Common myeloid progenitor, CD34-positive (primary cell): Measurements from ENCODE around the gene TRNAU1AP.
"Not testable (repeated sequence)": the region's sequence is repeated elsewhere in the genome, so short reads cannot be mapped to it uniquely, and the experiment has no call there.

ENCODE experiments used
- CTCF ChIA-PET: fragments of 350-600 bp; sonication (Branson Sonifier 250); formaldehyde crosslinking; loops from one replicate; lab custom pipeline; 2021; ENCODE audit warnings: antibody characterized with exemption; lab: Charles Lee
- POLR2A ChIA-PET: fragments of 350-600 bp; sonication (Branson Sonifier 250); formaldehyde crosslinking; loops from one replicate; lab custom pipeline; 2021; ENCODE audit warnings: antibody characterized with exemption; lab: Charles Lee
- DNase-seq, 3 donors: peaks; one replicate each; pipeline versions ENCODE4 v3.0.0 to v3.0.0-alpha.2; 2013
- H3K27ac ChIP-seq, 2 experiments: 1 replicate in 1 of 2; 2 replicates in 1 of 2; pipeline ENCODE4 v1.7.0; 2013; ENCODE audit warnings: inconsistent platforms in 2 of 2, low read length in 2 of 2, mild to moderate bottlenecking in 2 of 2, low read depth in 1 of 2, moderate library complexity in 1 of 2; ENCODE audit not compliant: severe bottlenecking in 2 of 2, insufficient read depth in 1 of 2, poor library complexity in 1 of 2
- H3K27me3 ChIP-seq, 5 experiments: replicated peaks in 2 of 5; 1 replicate in 3 of 5; 2 replicates in 2 of 5; pipeline versions ENCODE4 v1.6.1 to v1.7.0; 2013; ENCODE audit warnings: low read length in 4 of 5, mild to moderate bottlenecking in 2 of 5, moderate library complexity in 2 of 5, inconsistent platforms in 1 of 5; ENCODE audit not compliant: insufficient read depth in 5 of 5, control insufficient read depth in 4 of 5
- H3K36me3 ChIP-seq, 4 experiments: 1 replicate in 2 of 4; 2 replicates in 2 of 4; pipeline versions ENCODE4 v1.6.1 to v1.7.0; 2013; ENCODE audit warnings: low read length in 3 of 4, control low read depth in 1 of 4, mild to moderate bottlenecking in 1 of 4; ENCODE audit not compliant: control insufficient read depth in 4 of 4, insufficient read depth in 4 of 4
- H3K4me1 ChIP-seq, 4 experiments: 1 replicate in 3 of 4; 2 replicates in 1 of 4; pipeline versions ENCODE4 v1.6.1 to v1.7.1; 2013; ENCODE audit warnings: low read length in 3 of 4, mild to moderate bottlenecking in 3 of 4, control low read depth in 1 of 4, inconsistent platforms in 1 of 4, moderate library complexity in 1 of 4; ENCODE audit not compliant: control insufficient read depth in 4 of 4, insufficient read depth in 4 of 4; ENCODE audit errors: control extremely low read depth in 1 of 4
- H3K4me3 ChIP-seq, 7 experiments: 1 replicate in 4 of 7; 2 replicates in 3 of 7; pipeline versions ENCODE4 v1.5.1 to v1.7.0; 2013; ENCODE audit warnings: mild to moderate bottlenecking in 7 of 7, low read length in 6 of 7, moderate library complexity in 6 of 7, inconsistent platforms in 2 of 7, low read depth in 2 of 7, control low read depth in 1 of 7; ENCODE audit not compliant: insufficient read depth in 4 of 7, control insufficient read depth in 1 of 7; ENCODE audit errors: extremely low read depth in 1 of 7
- H3K9me3 ChIP-seq, 5 experiments: 1 replicate in 4 of 5; 2 replicates in 1 of 5; pipeline versions ENCODE4 v1.6.1 to v1.7.1; 2013; ENCODE audit warnings: low read length in 4 of 5, mild to moderate bottlenecking in 2 of 5, inconsistent platforms in 1 of 5, low read depth in 1 of 5, moderate library complexity in 1 of 5; ENCODE audit not compliant: control insufficient read depth in 4 of 5, insufficient read depth in 2 of 5; ENCODE audit errors: control extremely low read depth in 1 of 5
- WGBS: methylation state at CpG from one replicate; pipeline ENCODE4 v1.1.5; 2013; ENCODE audit not compliant: insufficient coverage; 5-methylcytosine and 5-hydroxymethylcytosine counted together

Gene TRNAU1AP

GRCh38 chr1:28534671-28535070 is 18.2 kb upstream of the TRNAU1AP start:
- CTCF ChIA-PET = no interaction called here
- no peaks in the 10 kb centered on the region for H3K9me3 ChIP-seq
- POLR2A ChIA-PET = no interaction called here
- H3K27me3 ChIP-seq = no peaks in the 10 kb centered on the region
- DNase-seq = no peak
- no peaks in the 10 kb centered on the region for H3K4me1 ChIP-seq
- H3K36me3 ChIP-seq = peaks cover 22 to 71% (median 54%) of the 10 kb centered on the region in 4 experiments
- no peak overlapping the region for H3K4me3 ChIP-seq
- no peak overlapping the region for H3K27ac ChIP-seq
- WGBS = 96% methylated on average over 4 of the region's 6 CpGs

GRCh38 chr1:28535180-28535579 is 17.7 kb upstream of the TRNAU1AP start:
- 100% methylated on average over 5 of the region's 6 CpGs for WGBS
- DNase-seq = no peak
- peaks cover 22 to 66% (median 52%) of the 10 kb centered on the region in 4 experiments for H3K36me3 ChIP-seq
- POLR2A ChIA-PET = no interaction called here
- H3K27ac ChIP-seq = no peak overlapping the region
- no peaks in the 10 kb centered on the region for H3K4me1 ChIP-seq
- CTCF ChIA-PET = no interaction called here
- no peak overlapping the region for H3K4me3 ChIP-seq
- H3K27me3 ChIP-seq = no peaks in the 10 kb centered on the region
- H3K9me3 ChIP-seq = no peaks in the 10 kb centered on the region

- CTCF ChIA-PET = interaction anchor here (1.0 kb wide), 1 partner anchor 13 kb away, joined by 4 read pairs; no protein-coding TSS in a partner anchor
These were observed 15.3 kb upstream of the TRNAU1AP start for GRCh38 chr1:28537457-28538199.

GRCh38 chr1:28538286-28538685 is 14.6 kb upstream of the TRNAU1AP start:
- Histone ChIP-seq H3K36me3 (peaks cover 10 to 45% (median 37%) of the 10 kb centered on the region in 4 experiments), H3K27me3 (no peaks in the 10 kb centered on the region), H3K9me3 (no peaks in the 10 kb centered on the region), H3K27ac (no peak overlapping the region), H3K4me3 (no peak overlapping the region), H3K4me1 (no peaks in the 10 kb centered on the region)
- POLR2A ChIA-PET = interaction anchor here (0.5 kb wide), 1 partner anchor 65 kb away, joined by 4 read pairs; no protein-coding TSS in a partner anchor
- WGBS = 91% methylated on average over 6 of the region's 6 CpGs
- CTCF ChIA-PET = interaction anchor here (1.0 kb wide), 1 partner anchor 13 kb away, joined by 4 read pairs; no protein-coding TSS in a partner anchor
- no peak for DNase-seq

More at GRCh38 chr1:28537457-28538199, 15.3 kb upstream of the TRNAU1AP start:
- 95% methylated on average over 7 of the region's 8 CpGs for WGBS
- POLR2A ChIA-PET = interaction anchor here (0.5 kb wide), 1 partner anchor 64 kb away, joined by 4 read pairs; no protein-coding TSS in a partner anchor
- no peak for DNase-seq
- H3K4me3 ChIP-seq = no peak overlapping the region
- no peaks in the 10 kb centered on the region for H3K27me3 ChIP-seq
- H3K27ac ChIP-seq = no peak overlapping the region
- H3K36me3 ChIP-seq = peaks cover 10 to 46% (median 38%) of the 10 kb centered on the region in 4 experiments
- no peaks in the 10 kb centered on the region for H3K4me1 ChIP-seq
- no peaks in the 10 kb centered on the region for H3K9me3 ChIP-seq

GRCh38 chr1:28540651-28541050 is 12.2 kb upstream of the TRNAU1AP start:
- POLR2A ChIA-PET = interaction anchor here (0.7 kb wide), 1 partner anchor 100 kb away, joined by 4 read pairs; no protein-coding TSS in a partner anchor
- Histone ChIP-seq H3K27me3 (no peaks in the 10 kb centered on the region), H3K36me3 (peaks cover 4 to 31% (median 24%) of the 10 kb centered on the region in 4 experiments), H3K9me3 (no peaks in the 10 kb centered on the region), H3K4me3 (no peak overlapping the region), H3K4me1 (no peaks in the 10 kb centered on the region), H3K27ac (no peak overlapping the region)
- CTCF ChIA-PET = interaction anchor here (0.9 kb wide), 1 partner anchor 275 kb away, joined by 3 read pairs; no protein-coding TSS in a partner anchor
- WGBS = 90% methylated on average over 4 of the region's 7 CpGs
- no peak for DNase-seq

- H3K36me3 ChIP-seq = peaks cover 4 to 22% (median 17%) of the 10 kb centered on the region in 4 experiments
- H3K4me3 ChIP-seq, H3K9me3 ChIP-seq, DNase-seq, H3K27ac ChIP-seq, H3K27me3 ChIP-seq, H3K4me1 ChIP-seq: not testable (repeated sequence)
- whole genome bisulfite sequencing = 96% methylated on average over 6 of the region's 8 CpGs
- CTCF ChIA-PET = interaction anchor here (0.9 kb wide), 1 partner anchor 275 kb away, joined by 3 read pairs; no protein-coding TSS in a partner anchor
- POLR2A ChIA-PET = interaction anchor here (0.7 kb wide), 1 partner anchor 99 kb away, joined by 4 read pairs; no protein-coding TSS in a partner anchor
These were observed 11.4 kb upstream of the TRNAU1AP start for GRCh38 chr1:28541414-28542015.
